G401.6 (cell line): ENCODE data around the gene IQCM.

Experiments
- FAIRE-seq: peaks from 2 replicates; lab custom pipeline; 2012; peaks lifted over from hg19 to GRCh38; lab: Jason Lieb, UNC

IQCM gene, protein sequence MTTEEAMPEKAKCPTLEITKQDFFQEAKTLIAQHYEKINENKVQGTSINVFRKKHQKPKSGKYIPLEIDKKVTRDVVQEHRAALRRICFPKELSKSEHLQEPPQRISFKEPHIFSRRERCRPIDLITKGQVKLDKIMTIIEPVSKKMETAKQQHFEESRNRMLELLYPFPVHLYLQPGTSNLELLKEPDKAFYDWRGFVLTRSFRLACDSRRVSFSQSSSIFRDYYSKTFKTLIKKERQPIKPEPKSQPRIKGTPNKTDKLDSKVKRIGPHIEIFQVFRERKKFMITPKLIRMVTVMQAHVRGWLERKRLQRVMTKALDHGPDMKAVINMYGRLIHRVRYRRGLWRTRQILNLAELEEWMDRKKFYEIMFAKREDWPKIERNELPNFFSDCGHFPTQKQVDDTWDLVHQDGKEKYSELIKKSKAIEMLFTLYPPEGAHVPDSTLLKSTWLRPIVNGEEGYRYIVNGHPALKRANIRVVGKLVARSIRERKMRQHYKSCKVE

DNA sequence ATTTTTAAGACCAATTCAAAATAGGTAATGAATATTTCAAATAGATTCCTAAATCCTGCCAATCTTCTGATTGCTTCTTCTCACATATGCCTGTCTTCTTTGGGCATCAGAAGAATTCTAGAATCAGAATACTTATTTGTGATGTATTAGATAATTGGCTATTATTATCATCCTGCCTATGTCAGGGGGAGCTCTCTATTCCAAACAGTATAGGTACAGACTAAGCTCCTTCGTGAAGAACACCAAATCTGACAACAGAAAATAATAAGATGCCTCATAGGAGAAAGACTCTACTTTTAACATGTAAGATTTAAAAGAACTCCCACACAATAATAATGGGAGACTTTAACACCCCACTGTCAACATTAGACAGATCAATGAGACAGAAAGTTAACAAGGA is at the start of gene IQCM:
Gene IQCM, minus strand, starts transcription at position 101 of the 400 bp plus-strand sequence. CDS start 73,152 bp downstream, outside the sequence.
- FAIRE-seq = no peak

DNA sequence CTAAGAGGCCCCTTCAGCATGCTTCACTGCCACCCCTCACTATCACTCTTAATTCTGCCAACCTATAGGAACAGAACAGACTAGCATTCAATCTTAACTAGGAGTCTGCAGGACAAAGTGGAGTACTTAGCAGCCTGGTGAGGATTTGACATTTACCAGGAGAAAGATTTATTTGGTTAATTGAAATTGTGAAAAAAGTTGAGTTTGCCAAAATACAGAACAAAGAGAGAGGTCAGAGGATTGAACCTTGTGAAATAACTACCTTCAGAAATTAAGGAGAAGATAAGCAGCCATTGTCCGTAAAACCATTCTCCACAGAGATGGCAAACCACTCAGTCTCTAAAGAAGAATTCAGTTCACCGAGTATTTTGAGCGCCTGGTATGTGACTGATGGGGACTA is 41.8 kb upstream of the IQCM start:
- no peak for FAIRE-seq

DNA sequence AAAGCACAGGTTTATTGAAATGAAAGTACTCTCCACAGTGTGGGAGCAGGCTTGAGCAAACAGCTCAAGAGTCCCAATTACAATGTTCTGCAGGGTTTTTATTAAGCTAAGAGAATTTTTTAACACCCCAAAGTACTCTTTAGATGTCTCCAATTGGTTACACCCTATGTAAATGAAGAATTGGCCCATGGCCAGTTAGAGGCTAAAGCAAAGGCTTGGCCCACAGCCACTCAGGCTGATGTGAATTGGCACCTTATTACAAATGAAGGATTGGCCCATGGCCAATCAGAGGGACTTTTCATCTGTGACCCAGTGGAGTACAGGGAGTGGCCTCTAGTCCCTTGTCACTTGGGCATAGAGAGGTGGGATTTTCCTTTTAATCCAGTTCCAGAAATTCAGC is 30.1 kb upstream of the IQCM start:
- no peak for FAIRE-seq

DNA sequence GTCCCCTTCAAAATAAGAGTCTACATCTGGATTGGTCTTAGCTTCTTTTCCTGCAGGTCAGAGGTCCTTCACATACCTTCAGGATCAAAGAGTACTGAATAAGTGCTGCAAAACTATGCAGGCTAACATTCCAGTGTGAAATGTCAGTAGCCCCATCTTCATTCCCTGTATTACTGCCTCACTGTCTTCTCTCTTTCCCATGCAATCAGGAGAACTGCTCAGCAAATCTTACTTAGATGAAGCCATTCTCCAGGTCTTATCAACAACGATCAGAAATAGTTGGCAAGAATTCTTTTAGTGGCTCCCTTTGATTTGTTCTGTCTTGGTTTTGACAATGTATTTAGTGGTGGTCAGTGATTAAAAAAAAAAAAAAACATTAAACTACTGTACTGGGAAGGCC is 26.0 kb upstream of the IQCM start:
- FAIRE-seq = no peak

DNA sequence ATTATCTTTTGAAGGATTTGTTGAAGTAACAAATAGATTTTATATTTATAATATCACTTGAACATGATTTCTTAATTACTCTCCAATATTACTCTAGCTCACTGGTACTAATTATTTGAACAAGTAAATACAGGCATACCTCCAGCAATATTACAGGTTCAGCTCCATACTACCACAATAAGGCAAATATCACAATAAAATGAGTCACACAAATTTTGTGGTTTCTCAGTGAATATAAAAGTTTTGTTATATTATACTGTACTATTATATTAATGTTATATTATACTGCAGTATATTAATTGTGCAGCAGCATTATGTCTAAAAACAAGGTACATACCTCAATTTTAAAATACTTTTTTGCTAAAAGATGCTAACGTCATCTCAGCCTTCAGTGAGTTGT is 22.4 kb upstream of the IQCM start:
- FAIRE-seq = no peak

DNA sequence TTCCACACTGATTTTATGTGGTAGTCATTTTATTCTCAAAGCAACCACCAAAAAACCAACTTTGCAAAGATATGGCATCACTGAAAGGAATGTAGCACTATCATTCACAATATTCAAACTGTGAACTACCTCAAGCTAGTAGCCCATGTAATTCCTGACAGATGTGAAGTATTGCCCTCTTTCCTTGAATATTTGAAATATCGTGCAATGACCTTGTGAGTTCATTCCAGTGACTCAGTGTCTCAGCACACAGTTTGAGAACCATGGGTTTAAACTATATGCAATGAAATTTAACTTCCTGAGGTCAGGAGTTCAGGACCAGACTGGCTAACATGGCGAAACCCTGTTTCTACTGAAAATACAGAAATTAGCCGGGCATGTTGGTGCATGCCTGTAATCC is 20.9 kb upstream of the IQCM start:
- no peak for FAIRE-seq

DNA sequence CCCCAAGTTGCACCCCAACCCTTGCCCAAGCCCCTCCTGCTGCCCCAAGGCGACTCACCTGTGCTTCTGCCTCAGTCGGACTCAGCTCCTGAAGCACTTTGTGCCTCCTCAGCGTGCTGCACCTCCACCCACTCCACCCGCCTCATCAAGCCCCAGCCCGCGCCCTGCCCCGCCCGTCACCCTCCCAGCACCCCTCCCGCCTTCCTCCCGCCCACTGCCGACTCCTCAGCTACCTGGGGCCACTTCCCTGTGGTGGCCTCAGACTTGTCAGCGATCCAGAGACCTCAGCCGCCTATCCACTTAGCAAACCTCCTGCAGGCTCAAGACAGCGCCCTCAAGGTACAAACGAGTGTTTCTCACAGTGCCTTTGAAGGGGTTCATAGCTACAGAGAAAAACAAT is 19.6 kb upstream of the IQCM start:
- FAIRE-seq = no peak

DNA sequence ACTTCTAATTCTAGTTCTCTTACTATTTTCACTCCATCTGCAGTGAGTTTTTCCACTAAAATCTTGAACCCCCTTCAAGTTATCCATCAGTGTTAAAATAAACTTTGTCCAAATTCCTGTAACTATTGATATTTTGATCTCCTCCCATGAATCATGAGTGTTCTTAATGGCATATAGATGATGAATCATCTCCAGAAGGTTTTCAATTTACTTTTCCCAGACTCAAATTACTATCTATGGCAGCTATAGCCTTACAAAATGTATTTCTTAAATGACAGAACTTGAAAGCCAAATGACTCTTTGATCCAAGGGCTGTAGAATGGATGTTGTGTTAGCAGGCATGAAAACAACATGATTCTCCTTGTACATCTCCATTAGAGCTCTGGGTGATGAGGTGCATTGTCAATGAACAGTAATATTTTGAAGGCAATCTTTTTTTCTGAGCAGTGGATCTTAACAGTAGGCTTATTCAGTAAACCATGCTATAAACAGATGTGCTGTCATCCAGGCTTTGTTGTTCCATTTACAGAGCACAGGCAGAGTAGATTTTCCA is 16.1 kb upstream of the IQCM start:
- FAIRE-seq = no peak

DNA sequence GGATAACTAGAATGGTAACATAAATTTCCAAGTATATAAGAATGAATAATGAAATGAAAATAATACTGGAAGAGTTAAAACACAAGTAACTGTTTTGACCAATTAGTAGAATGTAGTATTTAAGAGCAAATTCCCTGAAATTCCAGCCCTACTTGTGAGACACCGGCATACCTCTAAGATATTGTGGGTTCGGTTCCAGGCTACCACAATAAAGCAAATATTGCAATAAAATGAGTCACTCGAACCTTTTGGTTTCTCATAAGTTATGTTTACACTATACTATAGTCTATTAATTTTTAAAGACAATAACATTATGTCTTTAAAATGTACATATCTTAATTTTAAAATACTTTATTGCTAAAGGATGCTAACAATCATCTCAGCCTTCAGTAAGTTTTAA is 15.2 kb upstream of the IQCM start:
- FAIRE-seq = no peak

DNA sequence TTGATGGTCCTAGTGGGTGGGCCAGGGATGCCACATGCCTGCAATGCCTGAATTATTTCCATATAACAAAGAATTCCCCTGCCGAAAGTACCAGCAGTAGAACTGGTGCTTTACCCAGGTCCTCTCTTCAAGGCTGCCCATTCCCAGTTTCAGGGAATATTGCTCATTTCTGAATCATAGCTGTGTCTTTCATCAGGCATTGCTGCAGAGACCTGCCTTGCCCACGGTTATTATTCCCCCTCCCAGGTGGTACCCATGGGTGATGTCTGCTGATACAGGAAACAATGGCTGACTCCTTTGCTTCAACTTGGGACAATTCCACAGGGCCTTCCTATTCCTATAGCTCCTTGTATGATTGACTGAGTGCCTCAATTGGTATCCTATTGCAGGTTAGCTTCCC is 9.7 kb upstream of the IQCM start:
- FAIRE-seq = no peak

DNA sequence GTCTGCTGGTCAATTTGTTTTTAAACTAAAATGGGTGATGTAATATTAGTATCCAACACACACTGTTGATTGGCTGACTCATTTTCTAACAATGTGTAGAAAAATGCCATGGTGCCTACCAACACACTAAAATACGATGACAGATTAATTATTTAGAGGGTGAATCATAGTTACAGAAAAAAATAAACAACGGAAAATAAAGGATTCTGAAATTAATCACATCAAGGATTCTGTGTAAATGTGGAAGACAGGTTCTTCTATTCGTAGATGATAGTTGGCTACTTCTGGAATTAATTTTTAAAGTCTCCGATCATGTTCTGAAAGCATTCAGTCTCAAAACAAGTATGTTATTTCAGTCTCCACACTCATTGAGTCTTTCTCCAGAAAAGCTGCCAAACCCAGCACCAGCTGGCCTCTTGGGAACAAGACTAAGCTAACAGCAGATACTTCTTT is 8.2 kb upstream of the IQCM start:
- no peak for FAIRE-seq

DNA sequence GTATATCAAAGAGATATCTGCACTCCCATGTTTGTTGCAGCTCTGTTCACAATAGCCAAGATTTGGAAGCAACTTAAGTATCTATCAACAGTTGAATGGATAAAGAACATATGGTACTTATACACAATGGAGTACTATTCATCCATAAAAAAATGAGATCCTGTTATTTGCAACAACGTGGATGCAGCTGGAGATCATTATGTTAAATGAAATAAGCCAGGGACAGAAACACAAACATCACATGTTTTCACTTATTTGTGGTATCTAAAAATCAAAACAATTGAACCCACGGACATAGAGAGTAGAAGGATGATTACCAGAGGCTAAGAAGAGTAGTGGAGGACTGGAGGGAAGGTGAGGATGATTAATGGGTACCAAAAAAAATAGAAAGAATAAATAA is 14.2 kb downstream of the IQCM start:
- FAIRE-seq = no peak

DNA sequence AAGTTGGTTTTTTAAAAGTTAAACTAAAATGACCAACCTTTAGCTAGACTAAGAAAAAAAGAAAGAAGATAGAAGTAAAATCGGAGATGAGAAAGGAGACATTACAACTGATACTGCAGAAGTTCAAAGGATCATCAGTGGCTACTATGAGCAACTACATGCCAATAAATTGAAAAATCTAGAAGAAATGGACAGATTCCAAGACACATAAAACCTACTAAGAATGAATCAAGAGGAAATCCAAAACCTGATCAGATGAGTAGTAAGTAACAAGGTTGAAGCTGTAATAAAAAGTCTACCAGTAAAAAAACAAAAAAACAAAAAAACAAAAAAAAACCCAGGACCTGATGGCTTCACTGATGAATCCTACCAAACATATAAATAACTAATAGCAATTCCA is 16.1 kb downstream of the IQCM start:
- FAIRE-seq = no peak

DNA sequence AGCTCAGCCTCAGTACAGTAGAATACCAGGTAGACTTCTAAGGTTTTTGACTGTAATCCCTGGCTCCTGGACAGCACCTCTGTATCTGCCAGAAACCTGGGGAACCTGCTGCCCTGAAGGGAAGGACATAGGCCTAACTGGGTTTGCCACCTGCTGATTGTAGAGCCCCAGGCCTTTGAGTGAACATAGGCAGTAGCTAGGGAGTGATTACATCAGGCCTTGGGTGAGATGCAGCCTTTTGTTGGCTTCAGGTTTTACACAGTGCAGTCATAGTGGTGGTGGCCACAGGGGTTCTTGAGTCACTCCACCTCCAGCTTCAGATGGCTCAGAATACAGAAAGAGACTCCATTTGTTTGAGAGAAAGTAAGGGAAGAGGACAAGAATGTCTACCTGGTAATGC is 19.3 kb downstream of the IQCM start:
- no peak for FAIRE-seq

DNA sequence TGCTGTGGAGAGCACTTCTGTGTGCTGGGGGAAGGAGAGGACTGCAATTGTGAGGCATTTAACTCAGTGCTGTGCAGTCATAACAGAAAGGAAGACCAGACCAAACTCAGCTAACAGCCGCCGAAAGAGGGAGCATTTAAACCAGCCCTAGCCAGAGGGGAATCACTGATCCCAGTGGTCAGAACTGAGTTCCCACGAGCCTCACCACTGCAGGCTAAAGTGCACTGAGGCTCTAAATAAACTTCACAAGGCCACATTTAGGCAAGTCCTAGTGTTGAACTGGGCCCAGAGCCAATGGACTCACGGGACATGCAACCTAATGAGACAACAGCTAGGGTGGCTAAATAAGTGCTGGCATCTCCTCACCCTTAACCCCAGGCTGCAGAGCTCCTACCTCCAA is 20.4 kb downstream of the IQCM start:
- no peak for FAIRE-seq

DNA sequence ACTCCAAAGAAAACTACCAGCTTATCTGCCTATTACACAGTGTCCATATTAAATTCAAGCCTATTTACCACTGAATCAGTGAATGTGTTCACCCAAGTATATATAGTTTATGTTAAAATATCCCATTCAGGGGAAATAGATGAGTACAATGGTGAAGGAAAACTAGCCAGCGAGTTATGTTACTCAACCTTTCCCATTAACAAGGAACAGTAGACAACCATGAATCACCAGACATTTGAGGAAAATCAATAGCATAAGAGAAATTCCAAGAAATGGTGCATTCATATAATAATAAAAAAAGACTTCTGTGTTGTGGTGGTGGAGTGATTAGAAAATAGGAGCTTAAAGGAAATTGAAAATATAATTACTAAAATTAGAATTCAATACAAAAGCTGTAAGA is 21.3 kb downstream of the IQCM start:
- no peak for FAIRE-seq

DNA sequence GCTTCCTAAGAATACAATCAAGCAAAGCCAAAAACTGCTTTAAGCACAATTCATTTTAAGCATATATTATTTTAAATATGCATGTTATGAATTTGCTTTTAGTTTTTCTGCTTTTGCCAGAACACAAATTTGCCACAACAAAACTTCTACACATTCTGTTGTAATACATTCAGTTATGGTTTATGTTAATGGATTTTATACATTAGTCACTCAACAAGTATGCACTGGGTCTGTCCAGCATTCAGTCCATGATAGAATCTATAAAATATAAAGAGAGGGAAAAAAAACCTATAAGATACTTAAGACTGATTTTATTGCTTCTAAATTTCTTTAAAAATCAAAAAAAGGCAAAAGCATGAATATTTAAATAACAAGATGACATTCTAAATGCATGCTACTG is 22.2 kb downstream of the IQCM start:
- no peak for FAIRE-seq

DNA sequence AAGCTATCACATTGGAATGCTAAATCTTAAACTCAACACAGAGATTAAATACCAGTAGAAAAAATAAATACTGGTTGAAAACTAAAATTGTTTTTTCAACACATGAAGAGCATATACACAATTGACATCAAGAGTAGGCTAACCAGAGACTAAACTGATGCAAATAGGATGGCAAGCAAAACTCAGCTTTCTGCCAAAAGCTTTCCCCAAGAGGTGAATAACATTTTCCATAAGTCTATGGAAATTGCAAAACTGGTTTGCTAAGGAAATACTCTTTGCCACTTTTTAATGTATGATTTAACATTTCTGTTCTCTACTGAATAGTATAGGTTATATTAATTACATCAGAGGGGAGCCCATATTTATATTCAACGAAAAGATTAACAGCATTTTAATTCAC is 23.8 kb downstream of the IQCM start:
- no peak for FAIRE-seq

DNA sequence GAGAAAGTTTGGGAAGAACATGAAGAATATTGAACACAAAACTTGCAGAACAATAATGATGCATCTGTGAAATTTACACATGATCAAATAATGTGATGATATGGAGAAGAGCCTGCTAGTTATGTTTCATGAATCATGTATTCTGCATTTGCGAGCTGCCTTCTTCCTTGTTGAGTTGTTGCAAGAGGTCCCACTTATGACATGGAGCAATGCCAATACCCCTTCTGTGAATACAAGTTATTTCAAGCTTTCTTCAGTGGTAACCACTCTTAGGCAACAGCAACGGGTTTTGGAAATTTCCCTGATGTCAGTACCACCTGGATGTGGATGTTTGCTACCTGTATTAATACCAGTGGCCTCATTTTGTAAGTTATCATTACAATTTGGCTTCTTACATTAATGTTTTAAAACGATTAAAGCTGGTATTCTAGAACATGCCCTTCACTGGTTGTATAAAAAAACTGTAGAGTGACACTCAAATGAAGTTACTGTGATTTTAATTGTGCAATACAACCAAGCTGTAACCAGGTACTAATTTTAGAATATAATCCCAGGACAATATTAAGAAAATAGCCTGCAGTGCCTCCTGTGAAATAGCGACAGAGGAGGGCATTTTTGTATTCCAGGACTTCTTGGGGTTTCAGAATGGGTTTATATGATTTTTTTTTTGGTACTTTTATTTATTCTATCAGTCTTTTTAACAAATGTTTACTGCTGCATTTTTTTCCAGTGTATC is 25.3 kb downstream of the IQCM start:
- FAIRE-seq = no peak

DNA sequence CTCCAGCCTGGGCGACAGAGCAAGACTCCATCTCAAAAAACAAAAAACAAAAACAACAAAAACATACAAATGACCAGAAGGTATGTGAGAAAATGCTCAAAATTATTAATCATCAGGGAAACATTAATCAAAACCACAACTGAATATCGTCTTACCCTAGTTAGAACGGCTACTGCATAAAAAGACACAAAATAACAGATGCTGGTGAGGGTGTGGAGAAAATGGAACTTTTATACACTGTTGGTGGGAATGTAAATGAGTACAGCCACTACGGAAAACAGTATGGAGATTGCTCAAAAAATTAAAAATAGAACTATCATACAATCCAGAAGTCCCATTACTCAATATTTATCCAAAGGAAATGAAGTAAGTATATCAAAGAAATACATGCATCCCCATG is 27.3 kb downstream of the IQCM start:
- no peak for FAIRE-seq

DNA sequence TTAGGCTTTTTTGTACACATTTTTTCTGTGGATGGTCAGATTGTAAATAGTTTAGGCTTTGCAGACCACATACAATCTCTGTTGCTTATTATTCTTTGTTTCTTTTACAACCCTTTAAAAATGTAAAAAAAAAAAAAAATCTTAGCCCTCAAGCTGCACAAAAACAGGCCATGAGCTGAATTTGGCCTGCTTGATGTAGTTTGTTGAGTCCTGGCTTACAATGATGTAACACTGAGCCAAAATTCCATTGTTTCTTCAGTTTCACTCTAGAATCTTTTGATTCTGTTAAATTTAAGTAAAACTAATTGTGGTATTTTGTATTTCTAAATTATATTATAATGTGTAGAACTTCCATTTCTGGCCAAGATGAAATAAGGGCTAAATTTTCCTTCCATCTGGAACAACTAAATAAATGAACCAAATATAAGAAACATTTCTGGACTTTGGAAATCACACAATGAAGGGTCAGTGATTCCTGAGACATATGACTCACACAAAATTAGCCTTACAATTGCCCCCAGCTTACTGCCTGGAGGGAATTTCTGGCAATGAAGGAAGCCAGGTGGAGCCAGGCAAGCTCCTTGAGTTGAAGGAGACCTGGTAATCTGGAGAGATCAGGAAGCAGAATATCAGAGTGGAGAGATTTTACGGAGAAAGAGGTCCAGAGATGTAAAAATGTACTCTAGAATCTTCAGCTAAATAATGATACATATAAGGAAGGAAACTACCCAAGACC is 29.8 kb downstream of the IQCM start:
- no peak for FAIRE-seq

DNA sequence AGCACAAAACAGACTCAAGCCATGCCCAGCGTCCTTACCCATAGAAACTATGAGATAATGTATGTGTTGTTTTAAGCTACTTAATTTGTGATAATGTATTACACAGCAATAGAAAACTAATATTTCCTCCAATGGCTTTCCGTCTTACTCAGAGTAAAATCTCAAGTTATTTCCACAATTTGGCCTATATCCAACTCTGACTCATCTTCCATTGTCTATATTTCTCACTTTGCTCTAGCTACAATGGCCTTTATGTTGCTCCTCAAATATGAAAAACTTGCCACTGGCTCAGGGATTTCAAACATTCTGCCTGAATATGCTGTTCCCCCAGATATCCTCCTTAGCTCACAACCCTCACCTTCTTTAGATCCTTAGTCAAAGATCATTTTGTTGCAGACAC is 31.6 kb downstream of the IQCM start:
- FAIRE-seq = no peak

DNA sequence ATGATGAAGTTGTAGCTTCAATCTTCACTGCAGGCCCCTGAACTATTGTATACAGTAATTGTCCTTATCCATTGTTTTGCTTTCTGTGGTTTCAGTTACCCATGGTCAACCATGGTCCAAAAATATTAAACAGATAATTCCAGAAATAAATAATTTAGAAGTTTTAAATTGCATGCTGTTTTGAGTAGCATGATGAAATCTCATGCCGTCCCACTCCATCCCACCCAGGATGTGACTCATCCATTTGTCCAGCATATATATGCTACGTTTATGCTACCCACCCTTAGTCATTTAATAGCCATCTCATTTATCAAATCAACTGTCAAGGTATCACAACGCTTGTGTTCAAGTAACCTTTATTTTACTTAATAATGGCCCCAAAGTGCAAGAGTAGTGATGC is 34.5 kb downstream of the IQCM start:
- no peak for FAIRE-seq
